Chondrocyte (in vitro differentiated cells): Measurements from ENCODE around the gene CHRM2. TPM values are rescaled to one million over a fixed set of nuclear protein-coding genes. Genes with fewer than 3 reads are reported as not detected.

ENCODE experiments used
- DNase-seq: peaks from one replicate; pipeline ENCODE4 v3.0.0; 2021; ENCODE audit warnings: mixed read lengths, low spot score
- H3K27ac Mint-ChIP-seq: one replicate; pipeline ENCODE4 v1.8.0; 2021; ENCODE audit warnings: mild to moderate bottlenecking, moderate library complexity, mixed read lengths; ENCODE audit not compliant: unreplicated experiment
- H3K27me3 Mint-ChIP-seq: 2 replicates; pipeline ENCODE4 v1.8.0; 2021; ENCODE audit warnings: low read depth, mixed read lengths
- H3K36me3 Mint-ChIP-seq: 2 replicates; pipeline ENCODE4 v1.8.0; 2021; ENCODE audit warnings: low read depth, mixed read lengths
- H3K4me1 Mint-ChIP-seq: 2 replicates; pipeline ENCODE4 v1.8.0; 2021; ENCODE audit warnings: low read depth, mild to moderate bottlenecking, mixed read lengths
- H3K4me3 Mint-ChIP-seq: one replicate; pipeline ENCODE4 v1.8.0; 2021; ENCODE audit warnings: mild to moderate bottlenecking, moderate library complexity, mixed read lengths; ENCODE audit not compliant: unreplicated experiment
- H3K9me3 Mint-ChIP-seq: 2 replicates; pipeline ENCODE4 v1.8.0; 2021; ENCODE audit warnings: low read depth, mixed read lengths
- total RNA-seq: library from RNA; stranded (reverse); gene quantifications from 3 replicates; pipeline ENCODE4 v1.2.1, GENCODE V29; 2021
- TF ChIP-seq, protein P1 (sequence below): fragments of 200-600 bp; sonication (generic); IDR thresholded peaks from 2 replicates; pipeline ENCODE4 v1.5.0; 2021; ENCODE audit warnings: antibody characterized with exemption, mild to moderate bottlenecking, moderate library complexity

CHRM2 gene
- total RNA-seq, 1 donor from 2014 or later = not detected

DNA sequence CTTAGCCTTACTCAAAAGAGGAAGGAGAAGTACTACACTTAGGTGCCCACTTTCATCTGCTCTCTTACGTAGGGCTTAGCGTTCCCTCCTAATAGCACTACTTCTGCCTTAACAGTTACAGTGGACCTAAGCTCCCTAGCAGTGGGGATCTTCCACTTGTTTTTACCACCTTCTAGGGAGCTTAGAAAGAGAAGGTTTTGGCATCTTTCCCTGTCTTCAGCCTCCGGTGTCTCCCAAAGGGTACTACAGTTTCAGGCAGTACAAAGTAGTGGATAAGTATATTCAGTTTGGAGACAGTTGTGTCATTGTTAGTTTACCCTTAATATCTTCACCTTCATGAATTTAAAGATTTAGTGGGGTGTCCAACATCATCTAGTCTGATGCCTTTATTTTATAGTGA is 14.6 kb downstream of the CHRM2 start:
- H3K4me3 Mint-ChIP-seq = no peak overlapping the region
- H3K9me3 Mint-ChIP-seq = no peaks in the 10 kb centered on the region
- no peaks in the 10 kb centered on the region for H3K4me1 Mint-ChIP-seq
- no peak overlapping the region for H3K27ac Mint-ChIP-seq
- TF ChIP-seq, protein P1, sequence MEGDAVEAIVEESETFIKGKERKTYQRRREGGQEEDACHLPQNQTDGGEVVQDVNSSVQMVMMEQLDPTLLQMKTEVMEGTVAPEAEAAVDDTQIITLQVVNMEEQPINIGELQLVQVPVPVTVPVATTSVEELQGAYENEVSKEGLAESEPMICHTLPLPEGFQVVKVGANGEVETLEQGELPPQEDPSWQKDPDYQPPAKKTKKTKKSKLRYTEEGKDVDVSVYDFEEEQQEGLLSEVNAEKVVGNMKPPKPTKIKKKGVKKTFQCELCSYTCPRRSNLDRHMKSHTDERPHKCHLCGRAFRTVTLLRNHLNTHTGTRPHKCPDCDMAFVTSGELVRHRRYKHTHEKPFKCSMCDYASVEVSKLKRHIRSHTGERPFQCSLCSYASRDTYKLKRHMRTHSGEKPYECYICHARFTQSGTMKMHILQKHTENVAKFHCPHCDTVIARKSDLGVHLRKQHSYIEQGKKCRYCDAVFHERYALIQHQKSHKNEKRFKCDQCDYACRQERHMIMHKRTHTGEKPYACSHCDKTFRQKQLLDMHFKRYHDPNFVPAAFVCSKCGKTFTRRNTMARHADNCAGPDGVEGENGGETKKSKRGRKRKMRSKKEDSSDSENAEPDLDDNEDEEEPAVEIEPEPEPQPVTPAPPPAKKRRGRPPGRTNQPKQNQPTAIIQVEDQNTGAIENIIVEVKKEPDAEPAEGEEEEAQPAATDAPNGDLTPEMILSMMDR = peak; percentile 19
- peaks cover 25% of the 10 kb centered on the region for H3K27me3 Mint-ChIP-seq
- DNase-seq = no peak
- no peaks in the 10 kb centered on the region for H3K36me3 Mint-ChIP-seq

DNA sequence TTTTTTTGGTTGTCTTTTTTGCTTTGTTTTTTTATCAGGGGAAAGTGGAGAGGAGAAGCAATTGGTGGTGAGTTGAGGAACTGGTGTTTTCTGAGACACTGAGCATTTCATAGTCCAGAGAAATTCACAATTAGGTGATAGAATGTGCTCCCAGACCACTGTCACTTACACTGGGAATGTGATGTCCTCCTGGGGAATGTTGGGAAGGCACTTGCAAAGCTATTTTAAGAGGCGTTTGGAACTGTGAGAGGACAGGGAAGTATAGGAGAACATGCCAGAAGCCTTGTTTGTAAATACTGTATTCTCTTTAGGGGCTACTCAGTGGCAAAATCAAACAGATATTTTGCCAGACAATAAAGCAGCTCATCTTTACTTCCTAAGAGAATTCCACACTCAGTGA is 16.0 kb downstream of the CHRM2 start:
- no peak overlapping the region for H3K4me3 Mint-ChIP-seq
- no peak for DNase-seq
- no peaks in the 10 kb centered on the region for H3K36me3 Mint-ChIP-seq
- no peaks in the 10 kb centered on the region for H3K9me3 Mint-ChIP-seq
- H3K27ac Mint-ChIP-seq = no peak overlapping the region
- H3K4me1 Mint-ChIP-seq = no peaks in the 10 kb centered on the region
- peaks cover 24% of the 10 kb centered on the region for H3K27me3 Mint-ChIP-seq
- TF ChIP-seq, protein P1 = no peak

DNA sequence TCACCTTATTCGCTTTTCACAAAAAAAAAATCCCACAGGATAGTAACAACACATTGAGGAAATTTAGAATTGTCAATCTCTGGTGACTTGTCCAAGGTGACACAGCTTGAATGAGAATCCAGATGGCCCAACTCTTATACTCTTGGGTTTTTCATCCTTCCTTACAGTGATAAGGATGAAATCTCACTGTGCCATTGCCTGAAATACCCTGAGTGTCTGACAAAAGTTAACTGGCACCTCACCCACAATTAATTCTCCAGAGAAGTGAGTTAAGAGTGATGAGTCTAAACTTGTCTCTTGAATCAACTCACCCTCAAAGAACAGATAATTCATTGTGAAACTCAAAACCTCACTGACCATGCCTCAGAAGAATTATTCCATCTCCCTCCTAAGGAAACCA is 18.9 kb downstream of the CHRM2 start:
- Mint-ChIP-seq H3K36me3 (no peaks in the 10 kb centered on the region), H3K4me1 (no peaks in the 10 kb centered on the region), H3K27me3 (peaks cover 14% of the 10 kb centered on the region), H3K4me3 (no peak overlapping the region), H3K27ac (no peak overlapping the region), H3K9me3 (no peaks in the 10 kb centered on the region)
- TF ChIP-seq, protein P1 = no peak
- no peak for DNase-seq

DNA sequence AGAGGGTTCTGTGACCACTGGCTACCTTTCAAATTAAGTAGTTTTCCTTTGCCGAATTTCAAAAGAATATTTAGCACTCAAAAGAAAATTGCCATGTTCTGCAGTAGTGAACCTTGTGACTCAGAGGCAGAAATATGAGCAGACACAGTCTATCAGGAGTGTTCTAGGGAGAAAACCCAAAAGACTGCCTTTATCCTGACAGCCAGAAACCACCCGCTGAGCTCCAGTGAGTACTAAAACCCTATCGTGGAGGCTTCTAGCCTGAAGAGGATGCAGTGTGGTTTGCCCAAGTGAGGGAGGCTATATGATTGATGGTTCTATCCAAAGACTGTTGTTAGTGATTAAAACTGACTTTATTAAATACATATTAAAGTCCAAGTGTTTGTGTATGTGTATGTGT is 21.9 kb downstream of the CHRM2 start:
- peaks cover 7% of the 10 kb centered on the region for H3K27me3 Mint-ChIP-seq
- no peak for DNase-seq

DNA sequence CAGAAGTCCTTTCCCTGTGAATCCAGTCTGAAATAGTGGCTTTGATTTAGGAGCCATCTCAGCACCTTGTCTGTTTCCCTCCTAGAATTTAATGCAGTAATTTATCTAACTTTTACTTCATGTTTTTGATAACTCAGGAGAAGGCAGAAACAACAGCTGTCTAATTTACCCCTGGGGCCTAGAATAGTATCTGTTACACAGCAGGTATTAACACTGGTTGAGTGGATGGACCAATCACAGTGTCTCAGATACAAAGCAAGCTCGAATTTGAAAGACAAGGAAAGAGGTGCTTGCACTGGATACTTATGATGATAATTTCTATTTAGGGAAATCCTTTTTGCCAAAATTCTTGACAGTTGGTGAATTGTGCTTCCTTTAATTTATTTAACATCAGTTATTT is 23.4 kb downstream of the CHRM2 start:
- Mint-ChIP-seq H3K27ac (no peak overlapping the region), H3K36me3 (no peaks in the 10 kb centered on the region), H3K9me3 (no peaks in the 10 kb centered on the region), H3K4me1 (no peaks in the 10 kb centered on the region), H3K4me3 (no peak overlapping the region), H3K27me3 (peaks cover 11% of the 10 kb centered on the region)
- no peak for DNase-seq
- TF ChIP-seq, protein P1 = no peak

More for the DNA sequence above, 21.9 kb downstream of the CHRM2 start:
- TF ChIP-seq, protein P1 = no peak
- H3K36me3 Mint-ChIP-seq = no peaks in the 10 kb centered on the region
- H3K27ac Mint-ChIP-seq = no peak overlapping the region
- H3K9me3 Mint-ChIP-seq = no peaks in the 10 kb centered on the region
- no peaks in the 10 kb centered on the region for H3K4me1 Mint-ChIP-seq
- no peak overlapping the region for H3K4me3 Mint-ChIP-seq
